ENCODE data around the gene RANBP6.

Gene RANBP6

GRCh38 chr9:6048039-6048438 is 32.6 kb upstream of the RANBP6 start:
- ATAC-seq (ENCODE audit: low read depth), result no peak
- DNase-seq (ENCODE audit: low spot score), result no peak

DNA sequence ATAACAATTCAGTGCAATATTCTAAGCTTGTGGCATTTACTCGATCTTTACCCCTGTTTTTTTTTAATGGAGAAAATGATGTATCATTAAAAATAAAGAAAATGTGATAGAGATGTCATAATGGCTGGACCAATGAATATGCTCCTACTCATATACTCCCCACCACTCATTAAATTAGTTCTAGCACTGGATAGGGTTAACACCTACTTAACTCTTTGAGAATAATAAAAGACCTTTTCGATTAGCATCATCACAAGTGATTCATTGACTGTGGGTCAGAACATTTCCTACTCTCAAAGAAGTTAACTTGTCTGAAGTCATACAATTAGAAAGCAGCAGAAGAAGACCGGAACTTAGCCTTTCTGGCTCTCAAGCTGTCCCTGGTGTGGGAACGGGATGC is 31.6 kb upstream of the RANBP6 start:
- H3K4me3 ChIP-seq (ENCODE audit: severe bottlenecking), result no peak overlapping the region
- DNase-seq (ENCODE audit: low spot score), result no peak
- no peak overlapping the region for H3K27ac ChIP-seq (ENCODE audit: poor library complexity, severe bottlenecking)
- H3K9me3 ChIP-seq (ENCODE audit: severe bottlenecking), result no peaks in the 10 kb centered on the region
- H3K27me3 ChIP-seq (ENCODE audit: insufficient read depth, poor library complexity, severe bottlenecking), result no peaks in the 10 kb centered on the region
- TF ChIP-seq, protein P1, sequence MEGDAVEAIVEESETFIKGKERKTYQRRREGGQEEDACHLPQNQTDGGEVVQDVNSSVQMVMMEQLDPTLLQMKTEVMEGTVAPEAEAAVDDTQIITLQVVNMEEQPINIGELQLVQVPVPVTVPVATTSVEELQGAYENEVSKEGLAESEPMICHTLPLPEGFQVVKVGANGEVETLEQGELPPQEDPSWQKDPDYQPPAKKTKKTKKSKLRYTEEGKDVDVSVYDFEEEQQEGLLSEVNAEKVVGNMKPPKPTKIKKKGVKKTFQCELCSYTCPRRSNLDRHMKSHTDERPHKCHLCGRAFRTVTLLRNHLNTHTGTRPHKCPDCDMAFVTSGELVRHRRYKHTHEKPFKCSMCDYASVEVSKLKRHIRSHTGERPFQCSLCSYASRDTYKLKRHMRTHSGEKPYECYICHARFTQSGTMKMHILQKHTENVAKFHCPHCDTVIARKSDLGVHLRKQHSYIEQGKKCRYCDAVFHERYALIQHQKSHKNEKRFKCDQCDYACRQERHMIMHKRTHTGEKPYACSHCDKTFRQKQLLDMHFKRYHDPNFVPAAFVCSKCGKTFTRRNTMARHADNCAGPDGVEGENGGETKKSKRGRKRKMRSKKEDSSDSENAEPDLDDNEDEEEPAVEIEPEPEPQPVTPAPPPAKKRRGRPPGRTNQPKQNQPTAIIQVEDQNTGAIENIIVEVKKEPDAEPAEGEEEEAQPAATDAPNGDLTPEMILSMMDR (IDR thresholded peaks at IDR 0.05; ENCODE audit: poor library complexity, severe bottlenecking), result no peak
- H3K4me1 ChIP-seq (ENCODE audit: insufficient read depth, poor library complexity, severe bottlenecking), result no peaks in the 10 kb centered on the region
- ATAC-seq (ENCODE audit: low read depth), result no peak
- no peaks in the 10 kb centered on the region for H3K36me3 ChIP-seq (ENCODE audit: low read depth)

More at GRCh38 chr9:6048039-6048438, 32.6 kb upstream of the RANBP6 start:
- no peaks in the 10 kb centered on the region for H3K9me3 ChIP-seq (ENCODE audit: severe bottlenecking)
- no peak overlapping the region for H3K27ac ChIP-seq (ENCODE audit: poor library complexity, severe bottlenecking)
- H3K4me3 ChIP-seq (ENCODE audit: severe bottlenecking), result no peak overlapping the region
- no peaks in the 10 kb centered on the region for H3K36me3 ChIP-seq (ENCODE audit: low read depth)
- peaks cover 5% of the 10 kb centered on the region for H3K4me1 ChIP-seq (ENCODE audit: insufficient read depth, poor library complexity, severe bottlenecking)
- TF ChIP-seq, protein P1 (IDR thresholded peaks at IDR 0.05; ENCODE audit: poor library complexity, severe bottlenecking), result no peak
- H3K27me3 ChIP-seq (ENCODE audit: insufficient read depth, poor library complexity, severe bottlenecking), result no peaks in the 10 kb centered on the region

GRCh38 chr9:6045364-6045763 is 29.9 kb upstream of the RANBP6 start:
- H3K9me3 ChIP-seq (ENCODE audit: severe bottlenecking), result no peaks in the 10 kb centered on the region
- TF ChIP-seq, protein P1 (IDR thresholded peaks at IDR 0.05; ENCODE audit: poor library complexity, severe bottlenecking), result no peak
- H3K27me3 ChIP-seq (ENCODE audit: insufficient read depth, poor library complexity, severe bottlenecking), result no peaks in the 10 kb centered on the region
- H3K27ac ChIP-seq (ENCODE audit: poor library complexity, severe bottlenecking), result no peak overlapping the region
- H3K36me3 ChIP-seq (ENCODE audit: low read depth), result no peaks in the 10 kb centered on the region
- no peak for ATAC-seq (ENCODE audit: low read depth)
- H3K4me1 ChIP-seq (ENCODE audit: insufficient read depth, poor library complexity, severe bottlenecking), result no peaks in the 10 kb centered on the region
- no peak for DNase-seq (ENCODE audit: low spot score)
- no peak overlapping the region for H3K4me3 ChIP-seq (ENCODE audit: severe bottlenecking)

GRCh38 chr9:6040077-6040476 is 24.7 kb upstream of the RANBP6 start:
- ATAC-seq (ENCODE audit: low read depth) (no peak), DNase-seq (ENCODE audit: low spot score) (no peak)
- no peak overlapping the region for H3K4me3 ChIP-seq (ENCODE audit: severe bottlenecking)
- no peaks in the 10 kb centered on the region for H3K4me1 ChIP-seq (ENCODE audit: insufficient read depth, poor library complexity, severe bottlenecking)
- no peaks in the 10 kb centered on the region for H3K36me3 ChIP-seq (ENCODE audit: low read depth)
- no peaks in the 10 kb centered on the region for H3K27me3 ChIP-seq (ENCODE audit: insufficient read depth, poor library complexity, severe bottlenecking)
- H3K27ac ChIP-seq (ENCODE audit: poor library complexity, severe bottlenecking), result no peak overlapping the region
- H3K9me3 ChIP-seq (ENCODE audit: severe bottlenecking), result no peaks in the 10 kb centered on the region
- TF ChIP-seq, protein P1 (IDR thresholded peaks at IDR 0.05; ENCODE audit: poor library complexity, severe bottlenecking), result no peak

DNA sequence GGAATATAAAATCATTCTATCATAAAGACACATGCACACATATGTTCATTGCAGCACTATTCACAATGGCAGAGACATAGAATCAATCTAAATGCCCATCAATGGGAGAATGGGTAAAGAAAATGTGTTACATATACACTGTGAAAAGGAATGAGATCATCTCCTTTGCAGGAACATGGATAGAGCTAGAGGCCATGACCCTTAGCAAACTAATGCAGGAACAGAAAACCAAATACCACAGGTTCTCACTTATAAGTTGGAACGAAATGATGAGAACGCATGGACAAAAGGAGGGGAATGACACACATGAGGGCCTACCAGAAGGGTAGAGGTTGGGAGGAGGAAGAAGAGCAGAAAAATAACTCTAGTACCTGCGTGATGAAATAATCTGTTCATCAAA is 21.0 kb upstream of the RANBP6 start:
- ATAC-seq (ENCODE audit: low read depth) (no peak), DNase-seq (ENCODE audit: low spot score) (no peak)
- no peaks in the 10 kb centered on the region for H3K27me3 ChIP-seq (ENCODE audit: insufficient read depth, poor library complexity, severe bottlenecking)
- no peak overlapping the region for H3K4me3 ChIP-seq (ENCODE audit: severe bottlenecking)
- no peaks in the 10 kb centered on the region for H3K4me1 ChIP-seq (ENCODE audit: insufficient read depth, poor library complexity, severe bottlenecking)
- H3K36me3 ChIP-seq (ENCODE audit: low read depth), result no peaks in the 10 kb centered on the region
- H3K27ac ChIP-seq (ENCODE audit: poor library complexity, severe bottlenecking), result no peak overlapping the region
- TF ChIP-seq, protein P1 (IDR thresholded peaks at IDR 0.05; ENCODE audit: poor library complexity, severe bottlenecking), result no peak
- H3K9me3 ChIP-seq (ENCODE audit: severe bottlenecking), result no peaks in the 10 kb centered on the region
